GM21825 (cell line): ENCODE data around the gene NXPE3.

Experiments
- ATAC-seq: cut with Tn5 transposase; IDR thresholded peaks from one replicate; pipeline ENCODE4 v1.9.1; 2021; ENCODE audit warnings: mild to moderate bottlenecking, moderate library complexity; ENCODE audit not compliant: unreplicated experiment

Gene NXPE3

DNA sequence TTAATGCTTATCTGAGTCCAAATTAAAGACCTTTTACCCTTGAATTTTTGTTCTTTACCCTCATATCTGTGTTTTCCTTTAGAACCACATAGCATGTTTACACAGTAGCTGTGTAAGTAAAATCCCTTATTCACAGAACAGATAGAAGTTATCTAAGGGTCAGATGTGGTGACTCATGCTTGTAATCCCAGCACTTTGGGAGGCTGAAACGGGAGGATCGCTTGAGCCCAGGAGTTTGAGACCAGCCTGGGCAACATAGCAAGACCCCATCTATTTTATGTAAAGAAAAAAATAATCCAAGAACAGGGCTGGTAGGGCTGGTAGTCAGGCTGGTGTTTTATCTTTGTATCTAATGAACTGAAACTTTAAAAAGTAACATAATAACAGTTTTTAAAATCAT lies 23.2 kb downstream of the NXPE3 start:
- ATAC-seq: no peak

DNA sequence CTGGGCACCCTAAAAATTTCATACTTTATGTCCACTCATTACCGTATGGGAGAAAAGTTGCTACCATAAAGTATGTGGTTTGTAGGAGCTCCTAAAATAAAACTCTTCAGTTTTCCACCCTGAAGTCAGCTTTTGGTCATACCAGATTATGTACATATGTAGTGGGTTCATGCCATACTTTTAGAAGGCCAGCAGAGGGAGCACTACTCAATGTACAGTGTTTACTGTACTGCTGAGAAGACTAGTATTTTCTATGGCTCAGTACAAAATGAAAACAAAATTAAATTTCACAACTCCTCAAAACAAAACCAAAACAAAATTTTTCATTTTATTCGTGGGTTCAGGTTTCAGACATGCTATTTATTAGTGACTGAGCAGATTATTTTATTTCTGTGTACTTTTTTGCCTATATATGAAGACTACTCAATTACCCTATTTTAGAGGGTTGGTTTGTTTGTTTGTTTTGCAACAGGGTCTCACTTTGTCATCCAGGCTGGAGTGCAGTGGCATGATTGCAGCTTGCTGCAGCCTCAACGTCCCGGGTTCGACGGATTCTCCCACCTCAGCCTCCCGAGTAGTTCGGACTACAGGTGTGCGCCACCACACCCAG lies 24.3 kb downstream of the NXPE3 start:
- peak; percentile 91 for ATAC-seq

DNA sequence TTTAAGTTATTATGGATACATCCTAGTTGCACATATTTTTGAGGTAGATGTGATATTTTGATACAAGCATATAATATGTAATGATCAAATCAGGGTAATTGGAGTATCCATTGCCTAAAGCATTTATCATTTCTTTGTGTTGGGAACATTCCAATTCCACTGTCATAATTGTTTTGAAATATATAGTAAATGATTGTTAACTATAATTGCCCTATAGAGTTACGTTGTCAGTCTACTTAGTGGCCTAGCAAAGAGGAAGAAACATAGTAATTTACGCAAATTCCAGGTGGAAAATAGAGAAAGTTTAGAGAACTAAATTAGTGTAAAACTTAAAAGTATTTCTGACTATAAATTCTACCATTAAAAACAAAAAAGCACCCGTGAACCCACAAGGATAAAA lies 24.9 kb downstream of the NXPE3 start:
- ATAC-seq: no peak

DNA sequence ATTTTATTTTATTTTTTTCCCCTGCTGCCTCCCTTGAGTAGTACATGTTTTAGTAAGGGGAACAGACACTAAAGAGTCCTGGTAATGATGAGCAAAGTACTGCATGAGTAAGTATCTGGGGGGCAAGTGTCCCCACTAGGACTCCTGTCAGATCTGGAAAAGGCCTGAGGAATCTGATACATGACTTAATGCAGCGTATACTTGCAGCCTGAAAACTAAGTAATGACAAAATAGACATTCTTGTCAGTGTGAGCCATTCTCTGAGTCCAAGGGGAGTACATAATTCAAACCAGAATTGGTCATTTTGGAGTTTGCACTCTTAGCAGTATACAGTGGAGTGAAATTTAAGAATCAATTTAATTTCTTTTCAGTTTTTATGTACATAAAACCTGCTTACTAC lies 27.5 kb downstream of the NXPE3 start:
- ATAC-seq: no peak

DNA sequence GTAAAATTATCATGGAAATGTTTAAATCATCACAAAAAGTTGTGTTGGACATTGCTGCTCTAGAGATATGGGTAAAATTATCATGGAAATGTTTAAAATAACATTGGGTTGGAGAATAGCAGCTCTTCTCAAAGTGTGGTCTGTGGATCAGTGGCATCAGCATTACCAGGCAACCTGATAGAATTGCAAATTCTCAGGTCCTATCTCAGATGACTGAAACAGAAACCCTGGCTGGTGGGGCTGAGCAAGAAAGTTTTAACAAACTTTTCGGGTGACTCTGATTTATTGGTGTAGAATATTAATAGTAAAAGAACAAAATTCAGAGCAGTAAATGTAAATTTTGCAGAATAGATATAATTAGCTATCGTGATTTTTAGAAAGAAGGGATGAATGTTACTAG lies 28.9 kb downstream of the NXPE3 start:
- peak; percentile 68 for ATAC-seq

DNA sequence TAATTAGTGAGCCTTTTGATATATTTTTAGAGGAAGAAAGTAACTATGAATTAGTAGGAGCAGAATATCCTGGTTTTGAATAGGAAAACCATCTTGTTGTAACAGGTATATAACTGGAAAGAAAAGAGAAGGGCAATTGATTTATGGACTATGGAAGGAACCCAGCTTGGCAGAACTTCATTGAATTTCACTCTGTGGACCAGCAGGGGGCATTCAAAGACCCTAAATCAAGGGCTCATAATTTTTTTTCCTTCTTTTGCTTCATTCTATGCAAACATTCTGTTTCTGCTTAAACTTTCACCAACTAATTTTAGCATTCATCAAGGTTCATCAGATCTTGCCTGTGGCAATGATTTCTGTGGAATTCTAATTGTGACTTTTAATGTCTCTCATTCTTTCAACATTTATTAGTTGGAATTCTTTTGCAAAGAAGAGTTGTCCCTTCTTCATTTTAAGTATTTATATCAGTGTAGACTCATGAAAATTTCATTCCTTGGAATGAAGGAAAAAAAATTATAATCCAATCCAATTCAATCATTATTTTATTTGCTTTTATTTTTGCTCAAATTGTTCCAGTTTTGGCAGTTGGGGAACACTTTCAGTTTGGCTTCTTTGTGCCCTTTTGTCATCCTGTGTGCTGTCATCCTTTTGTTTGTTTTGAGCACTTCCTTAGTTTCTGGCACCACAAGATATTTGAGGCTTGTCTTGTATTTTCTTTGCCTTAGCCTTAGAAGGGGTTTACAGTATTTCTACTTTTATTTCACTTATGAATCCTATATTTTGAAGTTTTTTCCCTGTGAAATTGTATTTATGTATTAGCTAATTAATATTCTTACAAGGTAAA lies 30.4 kb downstream of the NXPE3 start:
- ATAC-seq: peak; percentile 35

DNA sequence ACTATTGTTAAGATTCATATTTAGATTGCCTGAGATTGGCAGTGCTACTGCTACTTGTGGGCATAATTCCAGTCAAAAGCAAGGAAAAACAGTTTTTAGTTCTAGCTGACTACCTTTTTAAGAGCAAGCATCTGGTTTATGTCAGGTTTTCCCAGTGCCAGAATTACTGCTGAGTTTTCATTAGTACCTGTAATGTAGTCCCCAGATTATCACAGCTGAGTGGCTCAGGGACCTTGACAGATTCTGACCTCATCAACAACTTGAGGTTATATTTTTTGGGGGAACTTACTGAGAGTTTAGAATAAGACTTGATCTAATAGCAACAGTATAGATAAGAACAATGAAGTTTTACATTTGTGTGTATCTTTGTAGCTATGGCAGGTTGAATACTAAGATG lies 31.0 kb downstream of the NXPE3 start:
- ATAC-seq: no peak

DNA sequence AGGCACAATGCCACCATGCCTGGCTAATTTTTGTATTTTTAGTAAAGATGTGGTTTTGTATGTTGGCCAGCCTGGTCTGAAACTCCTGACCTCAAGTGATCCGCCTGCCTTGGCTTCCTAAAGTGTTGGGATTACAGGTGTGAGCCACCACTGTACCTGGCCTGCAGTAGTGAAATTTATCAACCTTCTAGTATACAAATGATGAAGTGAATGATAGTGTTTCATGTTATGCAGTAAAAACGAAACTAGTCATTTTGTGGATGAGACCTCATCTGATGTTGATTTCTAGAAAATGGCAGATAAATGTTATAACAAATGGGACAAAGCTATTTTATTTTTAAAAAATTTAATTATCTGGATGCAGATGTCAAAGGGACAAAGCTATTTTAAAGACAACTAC lies 32.9 kb downstream of the NXPE3 start:
- no peak for ATAC-seq

DNA sequence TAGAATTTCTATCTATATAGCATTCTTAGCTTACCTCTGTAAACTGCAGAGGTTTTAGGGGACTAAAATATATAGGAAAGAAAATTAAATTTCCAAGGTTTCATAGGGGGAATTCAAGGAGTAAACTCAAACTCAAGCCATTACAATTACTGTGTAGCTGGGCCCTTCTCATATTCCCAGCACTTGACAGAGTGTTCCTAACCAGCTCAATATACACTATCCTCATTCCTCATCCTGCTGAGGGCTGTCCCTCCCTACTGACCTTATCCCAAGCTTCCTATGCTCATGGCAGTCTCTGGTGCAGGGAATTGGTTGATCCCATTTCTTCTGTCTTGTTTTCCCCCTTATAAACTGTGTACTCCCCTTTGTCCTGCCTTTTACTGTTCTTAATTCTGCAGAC lies 33.9 kb downstream of the NXPE3 start:
- no peak for ATAC-seq

DNA sequence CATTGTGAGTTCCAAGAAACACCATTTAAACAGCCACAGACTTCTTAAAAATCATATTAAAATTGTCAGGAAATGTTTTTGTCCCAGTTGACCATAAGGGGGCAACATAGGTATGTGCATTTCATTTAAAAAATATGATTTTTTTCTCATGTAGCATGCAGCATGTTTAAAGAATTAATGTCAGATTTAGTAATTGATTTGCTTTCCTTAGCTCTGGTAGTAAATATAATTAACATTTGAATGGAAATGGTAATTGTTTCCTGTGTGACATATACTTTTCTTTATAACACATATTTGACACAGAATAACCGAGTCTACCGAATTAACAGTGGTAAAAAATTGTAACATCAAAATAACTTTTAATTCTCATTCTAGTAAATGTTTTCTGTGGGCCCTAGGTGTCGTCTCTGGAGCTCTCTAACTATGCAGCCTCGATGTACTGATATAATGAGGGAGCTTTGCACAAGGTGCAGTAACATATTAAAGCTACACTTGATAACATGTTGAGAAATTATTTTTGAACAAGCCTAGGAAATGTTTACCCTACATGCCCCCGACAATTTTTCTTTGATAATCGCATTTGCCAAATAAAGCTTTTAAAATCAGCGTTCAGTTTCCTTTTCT lies 34.9 kb downstream of the NXPE3 start:
- ATAC-seq: no peak

DNA sequence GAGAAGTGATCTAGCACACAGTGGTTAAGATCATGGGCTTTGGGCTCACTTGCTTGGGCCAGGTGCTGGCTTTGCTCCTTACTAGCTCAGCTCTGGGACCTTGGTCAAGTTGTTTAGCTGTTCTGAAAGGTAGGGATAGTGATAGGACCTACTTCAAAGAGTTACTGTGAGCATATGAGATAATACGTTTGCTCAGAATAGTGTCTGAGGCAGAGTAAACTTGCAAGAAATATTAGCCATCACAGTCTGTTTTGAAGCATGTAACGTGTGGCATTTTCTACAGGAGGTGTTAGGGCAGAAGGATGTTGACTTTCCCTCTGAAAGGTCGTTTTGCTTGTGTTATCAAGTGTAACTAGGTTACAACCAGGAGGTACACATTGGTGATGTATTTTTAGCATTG lies 35.8 kb downstream of the NXPE3 start:
- no peak for ATAC-seq

DNA sequence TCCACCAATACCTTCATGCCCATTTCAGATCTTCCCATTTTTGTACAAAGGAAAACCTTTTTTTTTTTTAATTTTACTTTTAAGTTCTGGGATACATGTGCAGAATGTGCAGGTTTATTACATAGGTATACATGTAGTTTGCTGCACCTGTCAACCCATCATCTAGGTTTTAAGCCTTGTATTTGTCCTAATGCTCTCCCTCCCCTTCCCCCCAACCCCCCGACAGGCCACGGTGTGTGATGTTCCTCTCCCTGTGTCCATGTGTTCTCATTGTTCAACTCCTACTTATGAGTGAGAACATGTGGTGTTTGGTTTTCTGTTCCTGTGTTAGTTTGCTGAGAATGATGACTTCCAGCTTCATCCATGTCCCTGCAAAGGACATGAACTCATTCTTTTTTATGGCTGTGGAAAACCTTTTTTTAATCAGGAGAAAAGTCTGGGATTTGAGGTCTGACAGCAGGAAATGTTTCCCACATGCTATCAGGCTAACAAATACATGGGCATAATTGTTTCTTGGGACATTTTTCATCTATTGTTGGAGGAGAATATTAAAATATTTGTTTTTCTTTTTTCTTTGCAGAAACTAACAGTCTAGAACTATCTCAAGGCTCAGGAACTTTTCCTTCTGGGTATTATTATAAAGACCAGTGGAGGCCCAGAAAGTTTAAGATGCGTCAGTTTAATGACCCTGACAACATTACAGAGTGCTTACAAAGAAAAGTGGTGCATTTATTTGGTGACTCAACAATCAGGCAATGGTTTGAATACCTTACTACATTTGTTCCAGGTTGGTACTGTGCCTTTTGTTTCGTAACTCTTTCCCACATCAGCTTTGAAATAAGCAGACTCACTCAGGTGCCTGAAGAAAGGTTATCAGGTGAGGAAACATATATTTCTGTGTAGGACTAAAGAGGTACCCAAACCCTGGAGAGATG lies 37.5 kb downstream of the NXPE3 start:
- no peak for ATAC-seq

DNA sequence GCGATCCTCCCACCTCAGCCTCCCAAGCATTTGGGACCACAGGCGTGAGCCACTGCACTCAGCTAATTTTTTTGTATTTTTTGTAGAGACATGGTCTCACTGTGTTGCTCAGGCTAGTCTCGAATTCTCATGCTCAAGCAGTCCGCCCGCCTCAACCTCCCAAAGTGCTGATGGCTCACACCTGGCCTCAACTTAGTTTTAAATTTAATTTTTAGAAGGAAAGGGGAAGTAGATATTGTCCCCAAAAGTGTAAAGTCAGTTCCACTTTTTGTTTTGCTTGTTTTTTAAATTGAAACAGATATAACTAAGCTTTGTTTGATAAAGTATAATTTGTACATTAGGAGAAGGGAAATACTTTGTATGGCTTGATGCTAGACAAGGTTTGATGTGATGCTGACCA lies 39.0 kb downstream of the NXPE3 start:
- ATAC-seq: peak; percentile 46

DNA sequence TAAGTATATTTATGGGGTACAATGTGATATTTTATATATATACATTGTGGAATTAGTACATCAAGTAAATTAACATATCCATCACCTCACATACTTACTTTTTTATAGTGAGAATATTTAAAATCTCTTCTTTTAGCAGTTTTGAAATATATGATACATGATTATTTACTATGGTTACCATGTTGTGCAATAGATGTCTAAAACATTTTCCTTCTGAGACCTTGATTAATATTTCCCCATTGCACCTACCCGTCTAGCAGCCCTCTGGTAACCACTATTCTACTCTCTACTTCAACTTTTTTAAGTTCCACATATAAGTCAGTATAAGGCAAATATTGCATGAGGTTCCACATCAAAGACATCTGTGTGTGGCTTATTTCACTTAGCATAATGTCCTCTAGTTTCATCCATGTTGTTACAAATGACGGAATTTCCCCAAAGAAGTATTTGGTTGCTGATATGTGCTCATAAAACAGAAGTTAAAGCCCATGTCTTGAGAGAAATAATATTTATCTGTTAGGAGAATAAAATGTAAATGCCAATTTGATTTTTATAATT lies 40.7 kb downstream of the NXPE3 start:
- no peak for ATAC-seq

DNA sequence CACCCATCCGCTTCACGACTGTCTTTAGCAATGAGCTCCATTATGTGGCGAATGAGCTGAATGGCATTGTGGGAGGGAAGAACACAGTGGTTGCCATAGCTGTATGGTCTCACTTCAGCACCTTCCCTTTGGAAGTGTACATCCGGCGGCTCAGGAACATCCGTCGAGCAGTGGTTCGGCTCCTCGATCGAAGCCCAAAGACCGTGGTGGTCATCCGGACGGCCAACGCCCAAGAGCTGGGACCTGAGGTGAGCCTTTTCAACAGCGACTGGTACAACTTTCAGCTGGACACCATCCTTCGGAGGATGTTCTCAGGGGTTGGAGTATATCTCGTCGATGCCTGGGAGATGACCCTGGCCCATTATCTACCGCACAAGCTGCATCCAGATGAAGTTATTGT lies 42.5 kb downstream of the NXPE3 start:
- ATAC-seq: no peak

DNA sequence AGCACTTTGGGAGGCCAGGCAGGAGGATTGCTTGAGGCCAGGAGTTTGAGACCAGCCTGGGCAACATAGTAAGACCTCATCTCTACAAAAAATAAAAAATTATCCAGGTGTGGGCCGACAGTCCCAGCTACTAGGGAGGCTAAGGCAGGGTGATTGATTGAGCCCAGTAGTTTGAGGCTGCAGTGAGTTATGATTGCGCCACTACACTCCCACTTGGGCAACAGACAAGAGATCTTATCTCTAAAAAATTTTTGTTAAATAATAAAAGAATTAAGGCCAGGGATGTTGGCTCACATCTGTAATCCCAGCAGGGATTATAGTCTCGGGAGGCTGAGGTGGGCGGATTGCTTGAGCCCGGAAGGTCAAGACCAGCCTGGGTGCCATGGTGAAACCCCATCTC lies 44.5 kb downstream of the NXPE3 start:
- ATAC-seq: no peak

DNA sequence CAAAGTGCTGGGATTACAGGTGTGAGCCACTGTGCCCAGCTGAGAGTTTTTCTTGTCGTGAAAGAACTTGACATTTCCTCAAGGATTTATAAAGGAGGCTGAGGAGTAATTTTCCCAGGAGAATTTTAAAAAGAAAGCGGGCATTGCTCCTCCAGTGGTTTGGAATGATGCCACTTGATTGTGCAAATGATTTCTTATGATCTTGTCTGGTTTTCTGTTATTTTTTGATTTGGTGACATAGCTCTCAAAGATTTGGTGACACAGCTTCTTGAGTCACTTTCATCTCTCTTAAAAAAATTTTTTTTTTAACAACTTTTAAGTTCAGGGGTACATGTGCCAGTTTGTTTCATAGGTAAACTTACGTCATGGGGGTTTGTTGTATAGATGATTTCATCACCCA lies 45.7 kb downstream of the NXPE3 start:
- ATAC-seq: no peak

DNA sequence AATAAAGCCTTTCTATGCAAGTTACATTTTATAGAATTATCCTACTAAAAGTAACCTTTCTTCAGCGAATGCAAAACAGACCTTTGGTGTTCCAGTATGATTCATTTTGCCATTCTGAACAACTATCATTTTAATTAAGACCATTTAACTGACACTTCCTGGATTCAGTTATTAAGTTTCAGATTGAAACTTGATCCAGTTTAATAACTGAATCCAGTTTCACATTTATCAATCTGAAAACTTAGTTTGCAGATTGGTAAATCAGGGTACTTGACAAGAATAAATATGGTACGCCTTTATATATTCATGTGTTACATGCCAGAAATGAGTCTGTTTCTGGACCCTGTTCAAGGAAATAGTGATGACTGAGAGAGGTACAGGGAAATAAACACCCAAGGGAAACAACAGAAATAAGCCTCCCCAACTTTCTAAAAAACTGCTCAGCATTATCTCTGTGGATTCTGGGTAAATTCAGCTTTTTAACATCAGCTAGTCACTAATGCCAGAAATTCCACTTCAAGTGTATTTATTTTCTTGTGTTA lies 47.0 kb downstream of the NXPE3 start:
- no peak for ATAC-seq

DNA sequence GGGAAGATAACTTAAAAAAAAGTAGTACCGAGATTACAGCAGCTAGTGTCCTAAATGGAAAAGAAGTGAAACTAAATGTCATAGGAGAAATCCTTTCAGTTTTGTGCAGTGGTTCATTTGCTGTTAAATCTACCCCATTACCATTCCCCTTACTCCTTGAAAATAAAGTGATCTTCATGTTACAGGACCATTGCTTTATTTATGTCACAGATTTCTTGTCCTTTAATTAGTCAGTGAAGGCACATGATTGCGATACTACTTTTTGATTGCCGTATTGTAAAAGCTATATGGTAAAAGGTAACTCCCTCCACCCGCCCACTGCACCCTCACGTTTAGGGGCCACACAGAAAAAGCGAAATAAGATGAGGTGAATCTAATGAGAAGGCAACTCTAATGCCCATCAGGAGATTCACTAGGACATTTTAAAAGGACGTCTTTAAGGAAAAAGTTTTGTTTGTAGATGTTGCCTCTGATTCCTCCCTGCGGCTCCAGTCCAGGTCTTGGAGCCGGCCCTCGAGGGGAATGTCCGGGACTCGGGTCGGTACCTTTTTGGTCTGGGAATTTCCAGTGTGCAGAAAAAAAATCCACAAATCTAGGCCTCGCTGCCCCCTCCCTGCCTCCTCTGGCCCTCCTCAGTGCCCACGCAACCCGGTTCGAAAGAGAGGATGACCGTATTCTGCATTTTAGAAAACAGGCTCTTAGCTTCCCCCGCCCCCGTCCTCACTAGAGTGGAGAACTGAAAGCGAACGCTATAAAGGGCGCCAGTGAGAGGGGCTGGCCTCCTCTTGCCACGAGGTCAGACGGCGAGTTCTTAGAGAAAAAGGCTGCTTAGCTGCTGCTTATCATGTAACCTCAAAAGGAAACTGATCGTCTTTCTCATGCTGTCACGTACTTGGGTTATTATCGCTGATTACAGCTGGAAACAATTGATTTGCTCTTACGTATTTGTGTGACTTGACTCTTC lies 48.5 kb downstream of the NXPE3 start:
- peak; percentile 78 for ATAC-seq
